Measurements from ENCODE around the gene TTYH1.
"Not testable (repeated sequence)": the region's sequence is repeated elsewhere in the genome, so short reads cannot be mapped to it uniquely, and the experiment has no call there.

Gene TTYH1

GRCh38 chr19:54464630-54465425 is 49.6 kb downstream of the TTYH1 start:
- no peak for TF ChIP-seq CTCF (conservative IDR thresholded peaks at IDR 0.05; ENCODE audit: control insufficient read depth, insufficient read depth, low read depth, low read length)
- DNase-seq (ENCODE audit: low read depth) = peak; percentile 62
- H3K4me3 ChIP-seq (ENCODE audit: control insufficient read depth, low read depth, low read length) = peak overlapping the region; percentile 51

GRCh38 chr19:54465426-54466109 is 50.3 kb downstream of the TTYH1 start:
- TF ChIP-seq CTCF (conservative IDR thresholded peaks at IDR 0.05; ENCODE audit: control insufficient read depth, insufficient read depth, low read depth, low read length) = no peak
- no peak overlapping the region for H3K4me3 ChIP-seq (ENCODE audit: control insufficient read depth, low read depth, low read length)
- DNase-seq (ENCODE audit: low read depth) = no peak

- DNase-seq (ENCODE audit: low read depth); H3K4me3 ChIP-seq (ENCODE audit: control insufficient read depth, low read depth, low read length): not testable (repeated sequence)
Measured at GRCh38 chr19:54466110-54466480, 50.8 kb downstream of the TTYH1 start.

- H3K4me3 ChIP-seq (ENCODE audit: control insufficient read depth, low read depth, low read length) = no peak overlapping the region
- no peak for DNase-seq (ENCODE audit: low read depth)
- TF ChIP-seq CTCF (conservative IDR thresholded peaks at IDR 0.05; ENCODE audit: control insufficient read depth, insufficient read depth, low read depth, low read length) = no peak
Measured at GRCh38 chr19:54469496-54469934, 54.3 kb downstream of the TTYH1 start.

- DNase-seq (ENCODE audit: low read depth) = no peak
- TF ChIP-seq CTCF (conservative IDR thresholded peaks at IDR 0.05; ENCODE audit: control insufficient read depth, insufficient read depth, low read depth, low read length) = no peak
- H3K4me3 ChIP-seq (ENCODE audit: control insufficient read depth, low read depth, low read length) = no peak overlapping the region
Measured at GRCh38 chr19:54470276-54470887, 55.1 kb downstream of the TTYH1 start.

GRCh38 chr19:54470991-54471782 is 55.9 kb downstream of the TTYH1 start:
- no peak for DNase-seq (ENCODE audit: low read depth)
- TF ChIP-seq CTCF (conservative IDR thresholded peaks at IDR 0.05; ENCODE audit: control insufficient read depth, insufficient read depth, low read depth, low read length) = no peak
- peak overlapping the region; percentile 34 for H3K4me3 ChIP-seq (ENCODE audit: control insufficient read depth, low read depth, low read length)
